Measurements from ENCODE around the gene OR10J4. TPM values are rescaled to one million over a fixed set of nuclear protein-coding genes. Genes with fewer than 3 reads are reported as not detected.
"Not testable (repeated sequence)": the region's sequence is repeated elsewhere in the genome, so short reads cannot be mapped to it uniquely, and the experiment has no call there.

The OR10J4 gene
- total and polyA plus RNA-seq, 11 donors: not detected

GRCh38 chr1:159444511-159444910, 12.5 kb downstream of the OR10J4 start:
- no peak for TF ChIP-seq POLR2A (IDR thresholded peaks at IDR 0.05)
- no peak for TF ChIP-seq CTCF (IDR thresholded peaks at IDR 0.05)
- H3K27me3 ChIP-seq: no peaks in the 10 kb centered on the region
- H3K4me1 ChIP-seq: peaks cover 0 to 6% (median 0%) of the 10 kb centered on the region in 12 donors
- ATAC-seq (no peak), DNase-seq (no peak)
- no peaks in the 10 kb centered on the region for H3K36me3 ChIP-seq
- H3K4me3 ChIP-seq: no peak overlapping the region
- intact Hi-C loops (cut with DNase I): no loop called here
- H3K27ac ChIP-seq: no peak overlapping the region
- H3K9me3 ChIP-seq: peaks cover 0 to 19% (median 0%) of the 10 kb centered on the region in 12 donors

- Histone ChIP-seq H3K27me3 (no peaks in the 10 kb centered on the region), H3K27ac (no peak overlapping the region), H3K4me1 (no peaks in the 10 kb centered on the region), H3K36me3 (no peaks in the 10 kb centered on the region), H3K9me3 (peaks cover 0 to 46% (median 10%) of the 10 kb centered on the region in 12 donors), H3K4me3 (no peak overlapping the region)
- TF ChIP-seq POLR2A (IDR thresholded peaks at IDR 0.05): no peak
- TF ChIP-seq CTCF (IDR thresholded peaks at IDR 0.05): no peak
- DNase-seq: no peak
- 54 to 70% (median 61%) methylated on average over 1 of the region's 1 CpG for WGBS, 4 donors
- intact Hi-C loops (cut with DNase I): no loop called here
- no peak for ATAC-seq
Measured at GRCh38 chr1:159448181-159448580, 16.2 kb downstream of the OR10J4 start.

GRCh38 chr1:159449605-159450004, 17.6 kb downstream of the OR10J4 start:
- ATAC-seq; intact Hi-C loops (cut with DNase I); H3K36me3 ChIP-seq; DNase-seq; H3K4me3 ChIP-seq; H3K27ac ChIP-seq; H3K4me1 ChIP-seq; H3K27me3 ChIP-seq: not testable (repeated sequence)
- H3K9me3 ChIP-seq: peaks cover 0 to 46% (median 10%) of the 10 kb centered on the region in 12 donors
- WGBS, 4 donors: 91 to 100% (median 98%) methylated on average over 4 to 23 of the region's 23 CpGs

- H3K4me1 ChIP-seq: no peaks in the 10 kb centered on the region
- WGBS, 4 donors: 71 to 81% (median 80%) methylated on average over 2 of the region's 2 CpGs
- TF ChIP-seq CTCF (IDR thresholded peaks at IDR 0.05) (no peak), POLR2A (IDR thresholded peaks at IDR 0.05) (no peak)
- no peak for ATAC-seq
- no peaks in the 10 kb centered on the region for H3K27me3 ChIP-seq
- DNase-seq: no peak
- no peak overlapping the region for H3K27ac ChIP-seq
- H3K9me3 ChIP-seq: peaks cover 0 to 24% (median 11%) of the 10 kb centered on the region in 12 donors
- intact Hi-C loops (cut with DNase I): no loop called here
- H3K4me3 ChIP-seq: no peak overlapping the region
- H3K36me3 ChIP-seq: no peaks in the 10 kb centered on the region
Measured at GRCh38 chr1:159459551-159459950, 27.5 kb downstream of the OR10J4 start.

- Histone ChIP-seq H3K9me3 (peaks cover 0 to 22% (median 10%) of the 10 kb centered on the region in 12 donors), H3K4me3 (no peak overlapping the region), H3K4me1 (peaks cover 0 to 6% (median 0%) of the 10 kb centered on the region in 12 donors), H3K27ac (no peak overlapping the region), H3K27me3 (no peaks in the 10 kb centered on the region), H3K36me3 (no peaks in the 10 kb centered on the region)
- ATAC-seq (no peak), DNase-seq (no peak)
- 84 to 94% (median 92%) methylated on average over 3 of the region's 3 CpGs for WGBS, 4 donors
- intact Hi-C loops (cut with DNase I): no loop called here
- TF ChIP-seq CTCF (IDR thresholded peaks at IDR 0.05) (no peak), POLR2A (IDR thresholded peaks at IDR 0.05) (no peak)
Measured at GRCh38 chr1:159465191-159465603, 33.2 kb downstream of the OR10J4 start.
